Right atrium auricular region (tissue), 2 donors: ENCODE measurements around the gene KCTD2. TPM values are rescaled to one million over a fixed set of nuclear protein-coding genes. Genes with fewer than 3 reads are reported as not detected.
A peak's percentile ranks its signal among the peaks of the same experiment; 100 is the strongest.

Experiments
- DNase-seq: peaks from one replicate; pipeline ENCODE4 v3.0.0-alpha.2; 2019; ENCODE audit warnings: low spot score
- H3K27ac ChIP-seq, 2 donors: fragments of 200-600 bp; sonication (generic); 1 replicate in 1 of 2; 2 replicates in 1 of 2; pipeline ENCODE4 v1.5.1; 2016 to 2019
- H3K27me3 ChIP-seq, 2 donors: fragments of 200-600 bp; sonication (generic); one replicate each; pipeline versions ENCODE4 v1.5.1 to v1.6.0; 2017 to 2019
- H3K36me3 ChIP-seq: fragments of 200-600 bp; sonication (generic); one replicate; pipeline ENCODE4 v1.5.1; 2016
- H3K4me1 ChIP-seq, 2 donors: fragments of 200-600 bp; sonication (generic); one replicate each; pipeline versions ENCODE4 v1.5.1 to v1.6.0; 2017 to 2019
- H3K4me3 ChIP-seq, 2 donors: fragments of 200-600 bp; sonication (generic); 1 replicate in 1 of 2; 2 replicates in 1 of 2; pipeline ENCODE4 v1.5.1; 2017 to 2019; ENCODE audit warnings: mild to moderate bottlenecking in 1 of 2, moderate library complexity in 1 of 2
- H3K9me3 ChIP-seq, 2 donors: fragments of 200-600 bp; sonication (generic); one replicate each; pipeline ENCODE4 v1.5.1; 2019
- CTCF ChIP-seq, 2 donors: fragments of 200-600 bp; sonication (generic); IDR thresholded peaks; one replicate each; pipeline ENCODE4 v1.5.1; 2019; ENCODE audit warnings: antibody characterized with exemption in 2 of 2
- total RNA-seq, 2 donors: library from RNA; depleted of rRNA; stranded (reverse); fragments of >200 nt; gene quantifications; one replicate each; pipeline ENCODE4 v1.1.0, GENCODE V29; 2016

The KCTD2 gene
- total RNA-seq, 2 donors from 2014 or later, result 17.9 to 28.4 TPM

DNA sequence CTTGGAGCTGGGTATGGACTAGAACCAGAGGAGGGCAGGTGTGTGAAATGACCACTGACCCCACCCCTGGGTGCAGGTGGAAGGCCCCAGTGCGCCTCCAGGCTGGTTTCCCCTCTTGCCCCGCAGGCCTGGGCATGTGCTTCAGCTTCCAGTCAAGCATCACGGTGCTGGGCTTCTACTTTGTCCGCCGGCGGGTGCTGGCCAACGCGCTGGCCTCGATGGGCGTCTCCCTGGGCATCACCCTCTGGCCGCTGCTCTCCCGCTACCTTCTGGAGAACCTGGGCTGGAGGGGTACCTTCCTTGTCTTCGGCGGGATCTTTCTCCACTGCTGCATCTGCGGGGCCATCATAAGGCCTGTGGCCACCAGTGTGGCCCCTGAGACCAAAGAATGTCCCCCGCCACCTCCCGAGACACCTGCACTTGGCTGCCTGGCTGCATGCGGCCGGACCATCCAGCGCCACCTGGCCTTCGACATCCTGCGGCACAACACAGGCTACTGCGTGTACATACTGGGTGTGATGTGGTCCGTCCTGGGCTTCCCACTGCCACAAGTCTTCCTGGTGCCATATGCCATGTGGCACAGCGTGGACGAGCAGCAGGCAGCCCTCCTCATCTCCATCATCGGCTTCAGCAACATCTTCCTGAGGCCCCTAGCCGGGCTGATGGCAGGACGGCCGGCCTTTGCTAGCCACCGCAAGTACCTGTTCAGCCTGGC lies 53.0 kb downstream of the KCTD2 start:
- DNase-seq, result no peak
- no peak for TF ChIP-seq CTCF (IDR thresholded peaks at IDR 0.05)
- Histone ChIP-seq H3K4me1 (peaks cover 0 to 10% of the 10 kb centered on the region in 2 donors), H3K27ac (no peak overlapping the region), H3K9me3 (no peaks in the 10 kb centered on the region), H3K4me3 (no peak overlapping the region), H3K36me3 (peaks cover 27% of the 10 kb centered on the region), H3K27me3 (no peaks in the 10 kb centered on the region)

GRCh38 chr17:75102385-75102821 lies 55.4 kb downstream of the KCTD2 start:
- Histone ChIP-seq H3K27ac (no peak overlapping the region), H3K27me3 (no peaks in the 10 kb centered on the region), H3K9me3 (no peaks in the 10 kb centered on the region), H3K36me3 (peaks cover 27% of the 10 kb centered on the region), H3K4me1 (no peaks in the 10 kb centered on the region), H3K4me3 (no peak overlapping the region)
- no peak for TF ChIP-seq CTCF (IDR thresholded peaks at IDR 0.05)
- no peak for DNase-seq

DNA sequence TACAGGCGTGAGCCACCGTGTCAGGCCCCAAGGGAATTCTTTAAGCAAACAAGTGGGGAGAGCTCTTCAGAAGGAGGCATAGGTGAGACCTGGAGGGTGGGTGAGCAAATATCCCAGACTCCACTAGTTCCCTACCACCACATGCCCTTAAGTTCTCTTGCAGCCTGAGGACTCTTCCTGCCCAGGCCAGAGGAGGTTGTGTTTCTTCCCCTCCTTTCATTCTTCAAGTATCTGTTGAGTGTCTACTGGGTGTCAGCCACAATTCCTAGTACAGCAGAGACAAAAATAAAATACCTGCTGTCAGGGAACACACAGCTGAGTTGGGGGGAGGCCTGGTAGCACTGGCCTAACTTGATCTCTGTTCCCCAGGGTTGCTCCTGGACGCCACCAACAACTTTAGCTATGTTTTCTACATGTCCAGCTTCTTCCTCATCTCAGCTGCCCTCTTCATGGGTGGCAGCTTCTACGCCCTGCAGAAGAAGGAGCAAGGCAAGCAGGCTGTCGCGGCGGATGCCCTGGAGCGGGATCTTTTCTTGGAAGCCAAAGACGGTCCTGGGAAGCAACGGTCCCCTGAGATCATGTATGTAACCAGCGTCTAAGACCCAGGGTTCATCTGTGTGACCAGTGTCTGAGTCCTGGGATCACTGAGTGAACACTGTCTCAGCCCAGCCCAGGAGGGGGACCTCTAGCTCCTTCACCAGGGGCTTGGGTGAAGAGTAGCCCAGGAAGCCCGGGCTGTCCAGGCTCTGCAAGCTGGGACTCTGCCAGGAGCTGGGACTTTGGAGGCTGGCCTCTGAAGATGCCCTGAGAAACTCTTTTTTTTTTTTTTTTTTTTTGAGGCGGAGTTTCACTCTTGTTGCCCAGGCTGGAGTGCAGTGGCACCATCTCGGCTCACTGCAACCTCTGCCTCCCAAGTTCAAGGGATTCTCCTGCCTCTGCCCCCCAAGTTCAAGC lies 56.9 kb downstream of the KCTD2 start:
- Histone ChIP-seq H3K36me3 (peaks cover 16% of the 10 kb centered on the region), H3K4me1 (peaks cover 0 to 1% of the 10 kb centered on the region in 2 donors), H3K27ac (no peak overlapping the region), H3K4me3 (no peak overlapping the region), H3K9me3 (no peaks in the 10 kb centered on the region), H3K27me3 (no peaks in the 10 kb centered on the region)
- TF ChIP-seq CTCF (IDR thresholded peaks at IDR 0.05), result no peak
- DNase-seq, result no peak

DNA sequence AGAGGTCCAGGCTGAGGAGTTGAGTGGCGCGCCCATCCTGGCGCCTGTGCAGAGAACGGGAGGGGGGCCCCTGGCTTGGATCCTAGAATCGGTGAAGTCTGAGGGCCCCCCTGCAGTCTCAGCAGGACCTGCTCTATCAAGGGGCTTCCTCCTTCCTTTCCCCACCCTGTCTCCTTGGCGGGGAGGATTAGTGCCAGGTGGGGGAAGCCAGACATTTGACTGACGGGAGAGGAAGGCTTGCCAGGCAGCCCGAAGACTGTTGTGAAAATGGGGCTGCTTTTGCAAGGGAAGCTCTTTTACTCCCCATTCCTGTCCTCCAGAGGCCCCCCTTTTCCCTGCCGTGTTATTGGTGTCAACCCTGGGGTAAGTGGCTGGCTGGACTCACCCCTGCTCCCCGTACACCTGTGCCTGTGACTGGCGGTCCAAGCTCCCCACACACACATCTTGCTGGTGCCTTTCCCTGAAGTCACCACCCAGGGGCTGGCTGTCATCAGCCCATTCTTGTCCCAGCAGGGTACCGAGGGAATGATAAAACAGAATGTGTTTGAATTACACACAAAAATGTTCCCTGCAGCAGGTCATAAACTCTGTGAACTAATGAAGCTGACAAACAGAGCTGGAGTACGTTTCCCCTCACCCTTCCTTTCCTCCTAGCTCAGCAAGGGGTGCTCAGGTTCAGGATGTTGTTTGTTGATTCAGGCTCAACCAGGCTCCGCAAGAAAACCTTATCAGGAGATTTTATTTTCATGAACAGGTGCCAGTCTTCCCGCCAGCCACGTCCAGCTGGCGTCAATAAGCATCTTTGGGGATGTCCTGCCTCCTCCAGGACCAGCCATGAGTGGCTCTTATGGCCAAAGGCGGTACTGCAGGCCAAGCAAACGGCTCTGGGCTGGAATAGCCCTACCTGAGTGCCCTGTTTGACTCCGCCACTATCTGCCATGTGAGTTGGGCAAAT lies 58.4 kb downstream of the KCTD2 start:
- Histone ChIP-seq H3K4me1 (peaks cover 0 to 10% of the 10 kb centered on the region in 2 donors), H3K4me3 (no peak overlapping the region), H3K27ac (no peak overlapping the region), H3K9me3 (no peaks in the 10 kb centered on the region), H3K36me3 (peaks cover 7% of the 10 kb centered on the region), H3K27me3 (no peaks in the 10 kb centered on the region)
- peak; percentile 66 to 84 for TF ChIP-seq CTCF (IDR thresholded peaks at IDR 0.05)
- no peak for DNase-seq

DNA sequence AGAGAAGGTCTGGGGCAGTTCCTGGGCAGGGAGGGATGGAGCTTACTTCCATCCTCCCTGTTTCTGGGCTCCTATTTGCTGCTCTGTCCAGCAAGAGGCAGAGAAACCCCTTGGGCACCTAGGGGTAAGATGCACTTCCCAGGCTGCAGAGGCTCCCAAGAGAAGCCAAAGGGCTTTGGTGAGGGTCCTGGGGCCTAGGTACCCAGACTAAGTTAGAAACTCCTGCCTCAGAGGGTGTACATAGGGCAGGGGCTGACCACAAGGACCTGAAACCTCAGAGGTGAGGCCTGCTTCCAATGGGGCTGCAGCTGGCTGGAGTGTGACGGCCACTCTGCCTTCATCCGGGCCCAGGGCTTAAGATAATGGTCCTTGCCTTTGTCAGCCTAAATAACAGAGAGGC lies 61.2 kb downstream of the KCTD2 start:
- TF ChIP-seq CTCF (IDR thresholded peaks at IDR 0.05), result no peak
- Histone ChIP-seq H3K9me3 (no peaks in the 10 kb centered on the region), H3K27me3 (no peaks in the 10 kb centered on the region), H3K4me1 (peaks cover 0 to 28% of the 10 kb centered on the region in 2 donors), H3K36me3 (no peaks in the 10 kb centered on the region), H3K27ac (no peak overlapping the region), H3K4me3 (no peak overlapping the region)
- no peak for DNase-seq
